IMR-90 (cell line): Measurements from ENCODE around the gene LRP5. TPM values are rescaled to one million over a fixed set of nuclear protein-coding genes. Genes with fewer than 3 reads are reported as not detected.

Experiments used
- ATAC-seq: fragments of 200-7000 bp; cut with Tn5 transposase; 2 replicates; pipeline ENCODE4 v1.9.1; 2020; ENCODE audit warnings: low read depth, mild to moderate bottlenecking, moderate library complexity
- BruUV-seq: library from RNA; stranded (reverse); fragments of 400-500 nt; replicated peaks from 2 replicates; lab custom pipeline; 2021; lab: Mats Ljungman, UMichigan
- CTCF ChIA-PET: fragments of 300-600 bp; formaldehyde crosslinking; extraction: SDS; loops from one replicate; lab custom pipeline; 2021; ENCODE audit warnings: antibody characterized with exemption; lab: Yijun Ruan, JAX
- POLR2A ChIA-PET: fragments of 300-600 bp; sonication (Branson Sonifier 250); formaldehyde crosslinking; loops from one replicate; lab custom pipeline; 2022; ENCODE audit warnings: antibody characterized with exemption; ENCODE audit not compliant: unreplicated experiment; lab: Charles Lee
- DNase-seq: peaks from one replicate; pipeline ENCODE4 v3.0.0; 2013
- H2AFZ ChIP-seq: replicated peaks from 2 replicates; pipeline ENCODE3; 2013; ENCODE audit warnings: low read length, mild to moderate bottlenecking; ENCODE audit not compliant: poor library complexity
- H2AK5ac ChIP-seq: 2 replicates; pipeline ENCODE4 v1.6.1; 2013; ENCODE audit warnings: low read depth, low read length, inconsistent platforms
- H2AK9ac ChIP-seq: replicated peaks from 2 replicates; pipeline ENCODE3; 2013; ENCODE audit warnings: mild to moderate bottlenecking, low read depth, low read length, moderate library complexity; ENCODE audit not compliant: poor library complexity
- H2BK120ac ChIP-seq: 2 replicates; pipeline ENCODE4 v1.6.1; 2013; ENCODE audit warnings: low read depth, low read length, inconsistent platforms
- H2BK15ac ChIP-seq: 3 replicates; pipeline ENCODE4 v1.6.1; 2013; ENCODE audit warnings: low read depth, low read length, inconsistent platforms
- H2BK20ac ChIP-seq: 2 replicates; pipeline ENCODE4 v1.6.1; 2013; ENCODE audit warnings: low read depth, mild to moderate bottlenecking, inconsistent platforms, low read length, moderate library complexity
- H2BK5ac ChIP-seq: 2 replicates; pipeline ENCODE4 v1.6.1; 2013; ENCODE audit warnings: mild to moderate bottlenecking, low read depth, low read length, inconsistent platforms; ENCODE audit not compliant: poor library complexity, severe bottlenecking
- H3K14ac ChIP-seq: replicated peaks from 2 replicates; pipeline ENCODE4 v1.6.1; 2013; ENCODE audit warnings: low read depth, low read length, inconsistent platforms
- H3K18ac ChIP-seq: 2 replicates; pipeline ENCODE4 v1.6.1; 2013; ENCODE audit warnings: low read depth, low read length, control low read depth
- H3K23ac ChIP-seq: 2 replicates; pipeline ENCODE4 v1.6.1; 2013; ENCODE audit warnings: low read depth, low read length, inconsistent platforms
- H3K27ac ChIP-seq: 2 replicates; pipeline ENCODE4 v1.5.1; 2013; ENCODE audit warnings: mild to moderate bottlenecking, control low read depth, low read length; ENCODE audit not compliant: insufficient read depth
- H3K27me3 ChIP-seq: 2 replicates; pipeline ENCODE4 v1.6.1; 2013; ENCODE audit warnings: low read length; ENCODE audit not compliant: control insufficient read depth, insufficient read depth
- H3K36me3 ChIP-seq: 2 replicates; pipeline ENCODE4 v1.6.1; 2013; ENCODE audit warnings: low read length, mixed read lengths; ENCODE audit not compliant: control insufficient read depth, insufficient read depth
- H3K4ac ChIP-seq: 2 replicates; pipeline ENCODE4 v1.6.1; 2013; ENCODE audit warnings: low read depth, low read length, inconsistent platforms
- H3K4me1 ChIP-seq: 2 replicates; pipeline ENCODE4 v1.6.1; 2013; ENCODE audit warnings: low read length, mixed read lengths; ENCODE audit not compliant: control insufficient read depth, insufficient read depth
- H3K4me2 ChIP-seq: 2 replicates; pipeline ENCODE4 v1.6.1; 2013; ENCODE audit warnings: low read depth, mild to moderate bottlenecking, control low read depth, low read length, moderate library complexity
- H3K4me3 ChIP-seq: 2 replicates; pipeline ENCODE4 v1.5.1; 2013; ENCODE audit warnings: low read depth, mild to moderate bottlenecking, control low read depth, low read length, moderate library complexity; ENCODE audit not compliant: insufficient read depth
- H3K56ac ChIP-seq: 2 replicates; pipeline ENCODE4 v1.6.1; 2013; ENCODE audit warnings: low read length, inconsistent platforms; ENCODE audit not compliant: insufficient read depth; ENCODE audit errors: extremely low read depth
- H3K79me1 ChIP-seq, 2 experiments: 2 replicates each; pipeline ENCODE4 v1.6.1; 2013; ENCODE audit warnings: low read length in 2 of 2, inconsistent platforms in 1 of 2, low read depth in 1 of 2
- H3K9ac ChIP-seq: 2 replicates; pipeline ENCODE4 v1.6.1; 2013; ENCODE audit warnings: low read depth, low read length, control low read depth
- H3K9me1 ChIP-seq: 2 replicates; pipeline ENCODE4 v1.6.1; 2013; ENCODE audit warnings: low read length, inconsistent platforms; ENCODE audit not compliant: insufficient read depth
- H3K9me3 ChIP-seq: 2 replicates; pipeline ENCODE4 v1.6.1; 2013; ENCODE audit warnings: low read length; ENCODE audit not compliant: control insufficient read depth, insufficient read depth
- H4K20me1 ChIP-seq: 2 replicates; pipeline ENCODE4 v1.6.1; 2013; ENCODE audit warnings: low read length, inconsistent platforms; ENCODE audit not compliant: insufficient read depth
- H4K5ac ChIP-seq: 2 replicates; pipeline ENCODE4 v1.6.1; 2013; ENCODE audit warnings: mild to moderate bottlenecking, low read depth, low read length, control low read depth
- H4K8ac ChIP-seq, 2 experiments: 2 replicates each; pipeline ENCODE4 v1.6.1; 2013; ENCODE audit warnings: low read depth in 2 of 2, low read length in 2 of 2, control low read depth in 1 of 2, inconsistent platforms in 1 of 2
- H4K91ac ChIP-seq: 2 replicates; pipeline ENCODE4 v1.6.1; 2013; ENCODE audit warnings: low read depth, low read length, inconsistent platforms; ENCODE audit not compliant: insufficient read depth
- MAFK ChIP-seq: IDR thresholded peaks from 2 replicates; pipeline ENCODE4 v1.6.1; 2012; ENCODE audit warnings: low read depth, low read length, improper control_type of control experiment
- SMC3 ChIP-seq: fragments of 150-350 bp; IDR thresholded peaks from 2 replicates; pipeline ENCODE4 v1.6.1; 2016; ENCODE audit warnings: low read depth, mild to moderate bottlenecking, antibody characterized with exemption, low read length, moderate library complexity
- USF2 ChIP-seq: fragments of 150-350 bp; IDR thresholded peaks from 2 replicates; pipeline ENCODE4 v1.6.1; 2017; ENCODE audit warnings: mild to moderate bottlenecking, antibody characterized with exemption, low read length, low read depth
- WGBS, 2 experiments: methylation state at CpG; one replicate each; pipeline versions ENCODE4 v1.1.5 to v1.1.7; 2013; ENCODE audit warnings: missing lambda C conversion rate in 2 of 2; ENCODE audit not compliant: insufficient read length in 1 of 2; ENCODE audit errors: extremely low coverage in 2 of 2; 5-methylcytosine and 5-hydroxymethylcytosine counted together
- dilution Hi-C: fragments of 300-500 bp; cut with HindIII; formaldehyde crosslinking; loops from one replicate; pipeline ENCODE4 v1.14.3; 2018; ENCODE audit warnings: low sequenced_read_pairs; ENCODE audit not compliant: unreplicated experiment
- in situ Hi-C: fragments of 300-500 bp; cut with MboI; formaldehyde crosslinking; loops from 3 replicates; pipeline ENCODE4 v1.14.3; 2019; ENCODE audit warnings: low sequenced_read_pairs, inconsistent platforms, mixed read lengths
- intact Hi-C: fragments of 100-400 bp; cut with micrococcal nuclease; formaldehyde crosslinking; loops from 2 replicates; pipeline ENCODE4 v1.10.0; 2022
- polyA plus RNA-seq, 3 experiments: library from polyadenylated mRNA; depleted of rRNA; stranded (reverse); fragments of >200 nt; gene quantifications; 2 replicates each; pipeline ENCODE4 v1.2.3, GENCODE V29; 2012; ENCODE audit warnings: low replicate concordance in 1 of 3
- total RNA-seq: library from RNA; depleted of rRNA; stranded (reverse); fragments of >200 nt; gene quantifications from 2 replicates; pipeline ENCODE4 v1.2.3, GENCODE V29; 2012

The LRP5 gene
- total and polyA plus RNA-seq, 2 of the 4 experiments (the other 2 are of a cell fraction) = 10.4 to 15.0 TPM

GRCh38 chr11:68445531-68446035, 133.2 kb downstream of the LRP5 start:
- Histone ChIP-seq H2AK5ac (no peak overlapping the region), H3K4me2 (no peak overlapping the region), H3K56ac (no peak overlapping the region; the same call in 1 of the 2 replicates), H4K20me1 (0 out of 2 replicates have a peak, but pooled peaks cover 3% of the 10 kb centered on the region), H3K9ac (no peak overlapping the region), H3K79me1 (0 out of 4 replicates have a peak, but pooled peaks cover 0 to 2% of the 10 kb centered on the region in 2 experiments), H3K23ac (no peak overlapping the region), H3K9me3 (no peaks in the 10 kb centered on the region), H3K14ac (no peak overlapping the region), H3K4me3 (no peak overlapping the region), H2AK9ac (peak overlapping the region; percentile 42), H4K8ac (no peak overlapping the region), H4K5ac (no peak overlapping the region), H2BK120ac (no peak overlapping the region), H3K4ac (no peak overlapping the region), H2AFZ (no peak overlapping the region), H3K27me3 (no peaks in the 10 kb centered on the region), H2BK15ac (no peak overlapping the region), H2BK20ac (no peak overlapping the region), H3K9me1 (0 out of 2 replicates have a peak, but pooled peaks cover 12% of the 10 kb centered on the region), H2BK5ac (no peak overlapping the region), H3K4me1 (peaks cover 11% of the 10 kb centered on the region), H4K91ac (no peak overlapping the region), H3K36me3 (peaks cover 17% of the 10 kb centered on the region), H3K18ac (no peak overlapping the region), H3K27ac (no peak overlapping the region)
- POLR2A ChIA-PET = no interaction called here
- BruUV-seq = no TSS peak
- intact Hi-C loops (loop anchor here (2.0 to 5.0 kb wide), 2 partner anchors 133 to 189 kb away; partner anchors contain the start of gene LRP5), in situ Hi-C loops (no loop called here), dilution Hi-C loops (no loop called here)
- ATAC-seq (no peak), DNase-seq (no peak)
- WGBS, 2 experiments = 79% methylated on average over 4 of the region's 11 CpGs; no CpG with 5 or more reads in 1 of the 2 experiments
- CTCF ChIA-PET = no interaction called here
- TF ChIP-seq MAFK (no peak), USF2 (no peak), SMC3 (no peak)
